ENCODE measurements around the gene NFKBIL1.

- no peak for TF ChIP-seq YY1 (IDR thresholded peaks at IDR 0.05; ENCODE audit: insufficient read depth, insufficient read length)
- TF ChIP-seq SUZ12 (IDR thresholded peaks at IDR 0.05; ENCODE audit: extremely low read depth, insufficient read depth, insufficient read length), result no peak
- no peak for TF ChIP-seq ZNF274 (IDR thresholded peaks at IDR 0.05; ENCODE audit: low read depth, low read length)
These were observed 27.0 kb downstream of the NFKBIL1 start for GRCh38 chr6:31574106-31575061.
